ENCODE data around the gene SCAMP5. TPM values are rescaled to one million over a fixed set of nuclear protein-coding genes. Genes with fewer than 3 reads are reported as not detected.

The SCAMP5 gene
- total RNA-seq, 1 experiment from 2014 or later, result 10.7 TPM

GRCh38 chr15:75050283-75050682 is 54.9 kb downstream of the SCAMP5 start:
- no peak for TF ChIP-seq CTCF (IDR thresholded peaks at IDR 0.05; ENCODE audit: unreplicated experiment)
- intact Hi-C loops (cut with micrococcal nuclease; ENCODE audit: unreplicated experiment), result no loop called here
- no peak for DNase-seq
- no TSS peak for BruUV-seq (replicated peaks)
- peaks cover 22% of the 10 kb centered on the region for H3K36me3 Mint-ChIP-seq (ENCODE audit: insufficient read depth, unreplicated experiment)
- no peak overlapping the region for H3K27ac Mint-ChIP-seq (ENCODE audit: unreplicated experiment)
- CTCF ChIA-PET, result no interaction called here
- peaks cover 35% of the 10 kb centered on the region for H3K4me1 Mint-ChIP-seq (ENCODE audit: low read depth, unreplicated experiment)
- H3K9me3 Mint-ChIP-seq (ENCODE audit: low read depth, unreplicated experiment), result no peaks in the 10 kb centered on the region
- H3K27me3 Mint-ChIP-seq (ENCODE audit: unreplicated experiment), result no peaks in the 10 kb centered on the region
- H3K4me3 Mint-ChIP-seq (ENCODE audit: low read depth, unreplicated experiment), result no peak overlapping the region

- no peak for TF ChIP-seq CTCF (IDR thresholded peaks at IDR 0.05; ENCODE audit: unreplicated experiment)
- intact Hi-C loops (cut with micrococcal nuclease; ENCODE audit: unreplicated experiment), result no loop called here
- peaks cover 31% of the 10 kb centered on the region for H3K36me3 Mint-ChIP-seq (ENCODE audit: insufficient read depth, unreplicated experiment)
- no peak overlapping the region for H3K4me3 Mint-ChIP-seq (ENCODE audit: low read depth, unreplicated experiment)
- H3K27ac Mint-ChIP-seq (ENCODE audit: unreplicated experiment), result no peak overlapping the region
- no TSS peak for BruUV-seq (replicated peaks)
- CTCF ChIA-PET, result no interaction called here
- no peaks in the 10 kb centered on the region for H3K27me3 Mint-ChIP-seq (ENCODE audit: unreplicated experiment)
- H3K4me1 Mint-ChIP-seq (ENCODE audit: low read depth, unreplicated experiment), result peaks cover 33% of the 10 kb centered on the region
- no peak for DNase-seq
- H3K9me3 Mint-ChIP-seq (ENCODE audit: low read depth, unreplicated experiment), result no peaks in the 10 kb centered on the region
Measured at GRCh38 chr15:75051191-75051608, 55.8 kb downstream of the SCAMP5 start.

GRCh38 chr15:75051711-75052110 is 56.3 kb downstream of the SCAMP5 start:
- no peaks in the 10 kb centered on the region for H3K27me3 Mint-ChIP-seq (ENCODE audit: unreplicated experiment)

GRCh38 chr15:75052972-75053747 is 57.8 kb downstream of the SCAMP5 start:
- TF ChIP-seq CTCF (IDR thresholded peaks at IDR 0.05; ENCODE audit: unreplicated experiment), result no peak
- peaks cover 30% of the 10 kb centered on the region for H3K4me1 Mint-ChIP-seq (ENCODE audit: low read depth, unreplicated experiment)
- CTCF ChIA-PET, result interaction anchor here (0.6 to 1.0 kb wide), 3 partner anchors 10 to 19 kb away, joined by 3 to 4 read pairs (median 3); no protein-coding TSS in a partner anchor
- intact Hi-C loops (cut with micrococcal nuclease; ENCODE audit: unreplicated experiment), result no loop called here
- H3K9me3 Mint-ChIP-seq (ENCODE audit: low read depth, unreplicated experiment), result no peaks in the 10 kb centered on the region
- no peak overlapping the region for H3K4me3 Mint-ChIP-seq (ENCODE audit: low read depth, unreplicated experiment)
- BruUV-seq (replicated peaks), result no TSS peak
- no peak overlapping the region for H3K27ac Mint-ChIP-seq (ENCODE audit: unreplicated experiment)
- H3K36me3 Mint-ChIP-seq (ENCODE audit: insufficient read depth, unreplicated experiment), result peaks cover 29% of the 10 kb centered on the region
- no peaks in the 10 kb centered on the region for H3K27me3 Mint-ChIP-seq (ENCODE audit: unreplicated experiment)
- no peak for DNase-seq

More at GRCh38 chr15:75051711-75052110, 56.3 kb downstream of the SCAMP5 start:
- Mint-ChIP-seq H3K36me3 (ENCODE audit: insufficient read depth, unreplicated experiment) (peaks cover 32% of the 10 kb centered on the region), H3K4me3 (ENCODE audit: low read depth, unreplicated experiment) (no peak overlapping the region), H3K4me1 (ENCODE audit: low read depth, unreplicated experiment) (peaks cover 30% of the 10 kb centered on the region), H3K9me3 (ENCODE audit: low read depth, unreplicated experiment) (no peaks in the 10 kb centered on the region), H3K27ac (ENCODE audit: unreplicated experiment) (no peak overlapping the region)
- no peak for DNase-seq
- no peak for TF ChIP-seq CTCF (IDR thresholded peaks at IDR 0.05; ENCODE audit: unreplicated experiment)
- BruUV-seq (replicated peaks), result no TSS peak
- intact Hi-C loops (cut with micrococcal nuclease; ENCODE audit: unreplicated experiment), result no loop called here
- CTCF ChIA-PET, result no interaction called here
